ENCODE results near the gene RNF144A. TPM values are rescaled to one million over a fixed set of nuclear protein-coding genes. Genes with fewer than 3 reads are reported as not detected.

The RNF144A gene
- total RNA-seq, 6 donors from 2014 or later: 9.9 to 20.7 (median 13.4) TPM

GRCh38 chr2:7011356-7012083 lies 94.3 kb downstream of the RNF144A start:
- 83 to 97% methylated on average over 7 of the region's 7 CpGs for WGBS, 2 donors
- Histone ChIP-seq H3K27ac (no peak overlapping the region), H3K4me3 (no peak overlapping the region), H3K36me3 (no peaks in the 10 kb centered on the region), H3K9me3 (no peaks in the 10 kb centered on the region), H3K4me1 (peaks cover 17 to 26% (median 21%) of the 10 kb centered on the region in 4 donors), H3K27me3 (no peaks in the 10 kb centered on the region)
- TF ChIP-seq POLR2AphosphoS5 (IDR thresholded peaks at IDR 0.05) (no peak), POLR2A (IDR thresholded peaks at IDR 0.05) (no peak), CTCF (IDR thresholded peaks at IDR 0.05) (no peak), EP300 (IDR thresholded peaks at IDR 0.05) (no peak)
- ATAC-seq (ENCODE audit: low FRiP score in 2 of 2) (peak in 1 of 2 donors; percentile 51), DNase-seq (no peak)

- Histone ChIP-seq H3K4me3 (no peak overlapping the region), H3K4me1 (peaks cover 16 to 22% (median 19%) of the 10 kb centered on the region in 4 donors), H3K9me3 (no peaks in the 10 kb centered on the region), H3K36me3 (no peaks in the 10 kb centered on the region), H3K27ac (no peak overlapping the region), H3K27me3 (no peaks in the 10 kb centered on the region)
- WGBS, 2 donors: 94 to 98% methylated on average over 6 of the region's 6 CpGs
- DNase-seq (no peak), ATAC-seq (ENCODE audit: low FRiP score in 2 of 2) (no peak)
- TF ChIP-seq EP300 (IDR thresholded peaks at IDR 0.05) (no peak), POLR2A (IDR thresholded peaks at IDR 0.05) (no peak), CTCF (IDR thresholded peaks at IDR 0.05) (no peak), POLR2AphosphoS5 (IDR thresholded peaks at IDR 0.05) (no peak)
These were observed 95.0 kb downstream of the RNF144A start for GRCh38 chr2:7012141-7012764.

GRCh38 chr2:7013471-7014160 lies 96.4 kb downstream of the RNF144A start:
- Histone ChIP-seq H3K4me3 (no peak overlapping the region), H3K9me3 (no peaks in the 10 kb centered on the region), H3K36me3 (no peaks in the 10 kb centered on the region), H3K27ac (no peak overlapping the region), H3K4me1 (peaks cover 2 to 9% (median 5%) of the 10 kb centered on the region in 4 donors), H3K27me3 (no peaks in the 10 kb centered on the region)
- ATAC-seq (ENCODE audit: low FRiP score in 2 of 2) (no peak), DNase-seq (no peak)
- WGBS, 2 donors: 60 to 78% methylated on average over 3 of the region's 3 CpGs
- TF ChIP-seq POLR2A (IDR thresholded peaks at IDR 0.05): no peak
- TF ChIP-seq CTCF (IDR thresholded peaks at IDR 0.05): no peak
- no peak for TF ChIP-seq POLR2AphosphoS5 (IDR thresholded peaks at IDR 0.05)
- no peak for TF ChIP-seq EP300 (IDR thresholded peaks at IDR 0.05)

DNA sequence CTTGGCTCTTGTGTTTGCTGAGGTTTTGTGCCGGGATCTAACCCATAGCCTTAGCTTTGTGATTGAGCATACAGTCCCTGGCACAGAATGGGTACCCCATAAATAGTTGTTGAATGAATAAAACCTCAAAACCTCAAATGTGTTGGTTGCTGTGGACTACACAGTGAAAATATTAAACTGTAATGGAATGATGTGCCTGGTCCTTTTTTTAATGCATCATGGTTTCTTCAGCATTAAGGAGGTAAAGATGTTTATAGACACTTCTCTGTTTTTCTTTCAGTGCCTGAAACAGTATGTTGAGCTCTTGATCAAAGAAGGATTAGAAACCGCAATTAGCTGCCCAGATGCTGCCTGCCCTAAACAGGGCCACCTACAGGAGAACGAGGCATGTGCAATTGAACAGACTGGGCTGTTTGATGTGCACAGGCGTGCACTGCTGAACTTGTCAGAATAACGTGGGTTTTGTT lies 97.0 kb downstream of the RNF144A start:
- no peak for DNase-seq

More for the DNA sequence above, 97.0 kb downstream of the RNF144A start:
- peaks cover 0 to 2% (median 0%) of the 10 kb centered on the region in 4 donors for H3K36me3 ChIP-seq
- H3K4me3 ChIP-seq: no peak overlapping the region
- no peak overlapping the region for H3K27ac ChIP-seq
- peaks cover 0 to 3% (median 1%) of the 10 kb centered on the region in 4 donors for H3K4me1 ChIP-seq
- no peaks in the 10 kb centered on the region for H3K27me3 ChIP-seq
- WGBS, 2 donors: 63 to 69% methylated on average over 5 of the region's 5 CpGs
- H3K9me3 ChIP-seq: no peaks in the 10 kb centered on the region
- ATAC-seq (ENCODE audit: low FRiP score in 2 of 2): no peak
- no peak for TF ChIP-seq POLR2A (IDR thresholded peaks at IDR 0.05)
- TF ChIP-seq CTCF (IDR thresholded peaks at IDR 0.05): peak in 5 of 6 experiments; percentile 17 to 35 (median 32)
